Activated T-cell treated with anti-CD3 and anti-CD28 coated beads for 1 hour (primary cell): ENCODE measurements around the gene MXD4.
"Not testable (repeated sequence)": the region's sequence is repeated elsewhere in the genome, so short reads cannot be mapped to it uniquely, and the experiment has no call there.

Experiments
- DNase-seq: peaks from one replicate; pipeline ENCODE4 v3.0.0-alpha.2; 2020; ENCODE audit warnings: low read depth

Gene MXD4

GRCh38 chr4:2250357-2251072 lies 11.4 kb downstream of the MXD4 start:
- no peak for DNase-seq

- DNase-seq = no peak
Measured at GRCh38 chr4:2249526-2250356, 12.2 kb downstream of the MXD4 start.

- no peak for DNase-seq
Measured at GRCh38 chr4:2248821-2249261, 13.1 kb downstream of the MXD4 start.

- DNase-seq = no peak
Measured at GRCh38 chr4:2248044-2248780, 13.7 kb downstream of the MXD4 start.

- no peak for DNase-seq
Measured at GRCh38 chr4:2247128-2248043, 14.5 kb downstream of the MXD4 start.

GRCh38 chr4:2246384-2247127 lies 15.4 kb downstream of the MXD4 start:
- no peak for DNase-seq

- no peak for DNase-seq
Measured at GRCh38 chr4:2245787-2246275, 16.1 kb downstream of the MXD4 start.

GRCh38 chr4:2245057-2245786 lies 16.7 kb downstream of the MXD4 start:
- DNase-seq = no peak

- no peak for DNase-seq
Measured at GRCh38 chr4:2243681-2244380, 18.1 kb downstream of the MXD4 start.

- DNase-seq = peak; percentile 99
Measured at GRCh38 chr4:2241410-2242353, 20.2 kb downstream of the MXD4 start, which contains the start of the genes HAUS3 and POLN. Gene HAUS3 (minus strand): TSS chr4:2242121. CDS start chr4:2240946, 1,175 bp downstream. Gene POLN (minus strand): TSS chr4:2242121. CDS start chr4:2229231, 12,890 bp downstream.

GRCh38 chr4:2241003-2241402 lies 20.9 kb downstream of the MXD4 start:
- DNase-seq = no peak

GRCh38 chr4:2236944-2237666 lies 24.8 kb downstream of the MXD4 start:
- DNase-seq = no peak

- DNase-seq = no peak
Measured at GRCh38 chr4:2231082-2231481, 30.8 kb downstream of the MXD4 start.

GRCh38 chr4:2226261-2226660 lies 35.6 kb downstream of the MXD4 start:
- DNase-seq = no peak

GRCh38 chr4:2222838-2223237 lies 39.1 kb downstream of the MXD4 start:
- DNase-seq = no peak

- DNase-seq = not testable (repeated sequence)
Measured at GRCh38 chr4:2221378-2221777, 40.5 kb downstream of the MXD4 start.

- DNase-seq = peak; percentile 78
Measured at GRCh38 chr4:2220016-2220630, 41.8 kb downstream of the MXD4 start.
